Muscle of leg (tissue), 11 donors: Measurements from ENCODE around the gene NLRP6. TPM values are rescaled to one million over a fixed set of nuclear protein-coding genes. Genes with fewer than 3 reads are reported as not detected.
"Not testable (repeated sequence)": the region's sequence is repeated elsewhere in the genome, so short reads cannot be mapped to it uniquely, and the experiment has no call there.

Experiments used
- DNase-seq: peaks from one replicate; pipeline ENCODE4 v3.0.0; 2013
- H3K27ac ChIP-seq: one replicate; pipeline ENCODE4 v1.5.1; 2013; ENCODE audit warnings: mild to moderate bottlenecking, low read length, control low read depth
- H3K27me3 ChIP-seq: one replicate; pipeline ENCODE4 v1.6.1; 2013; ENCODE audit warnings: low read length; ENCODE audit not compliant: control insufficient read depth, insufficient read depth
- H3K36me3 ChIP-seq: one replicate; pipeline ENCODE4 v1.6.1; 2013; ENCODE audit warnings: low read length; ENCODE audit not compliant: control insufficient read depth, insufficient read depth
- H3K4me1 ChIP-seq: one replicate; pipeline ENCODE4 v1.6.1; 2013; ENCODE audit warnings: low read length; ENCODE audit not compliant: control insufficient read depth, insufficient read depth
- H3K4me3 ChIP-seq: one replicate; pipeline ENCODE4 v1.5.1; 2013; ENCODE audit warnings: low read length, control low read depth
- H3K9me3 ChIP-seq: replicated peaks from 2 replicates; pipeline ENCODE4 v1.6.1; 2013; ENCODE audit warnings: low read depth, low read length; ENCODE audit not compliant: control insufficient read depth
- WGBS: methylation state at CpG from one replicate; pipeline ENCODE4 v1.1.5; 2013; ENCODE audit warnings: missing lambda C conversion rate; ENCODE audit not compliant: insufficient coverage; 5-methylcytosine and 5-hydroxymethylcytosine counted together
- polyA plus RNA-seq, 8 donors: library from polyadenylated mRNA; unstranded; fragments of 120-200 nt; gene quantifications; one replicate each; pipeline versions ENCODE4 v1.2.1 to v1.2.3, GENCODE V29; 2013; ENCODE audit warnings: inconsistent platforms in 1 of 8, low replicate concordance in 1 of 8; ENCODE audit not compliant: insufficient read length in 8 of 8, insufficient read depth in 1 of 8
- total RNA-seq: library from RNA; stranded (reverse); fragments of 120-200 nt; gene quantifications from one replicate; pipeline ENCODE4 v1.2.4, GENCODE V29; 2013

Gene NLRP6
- total and polyA plus RNA-seq, 9 donors = 0.04 to 1.1 (median 0.07) TPM; not detected in 4

DNA sequence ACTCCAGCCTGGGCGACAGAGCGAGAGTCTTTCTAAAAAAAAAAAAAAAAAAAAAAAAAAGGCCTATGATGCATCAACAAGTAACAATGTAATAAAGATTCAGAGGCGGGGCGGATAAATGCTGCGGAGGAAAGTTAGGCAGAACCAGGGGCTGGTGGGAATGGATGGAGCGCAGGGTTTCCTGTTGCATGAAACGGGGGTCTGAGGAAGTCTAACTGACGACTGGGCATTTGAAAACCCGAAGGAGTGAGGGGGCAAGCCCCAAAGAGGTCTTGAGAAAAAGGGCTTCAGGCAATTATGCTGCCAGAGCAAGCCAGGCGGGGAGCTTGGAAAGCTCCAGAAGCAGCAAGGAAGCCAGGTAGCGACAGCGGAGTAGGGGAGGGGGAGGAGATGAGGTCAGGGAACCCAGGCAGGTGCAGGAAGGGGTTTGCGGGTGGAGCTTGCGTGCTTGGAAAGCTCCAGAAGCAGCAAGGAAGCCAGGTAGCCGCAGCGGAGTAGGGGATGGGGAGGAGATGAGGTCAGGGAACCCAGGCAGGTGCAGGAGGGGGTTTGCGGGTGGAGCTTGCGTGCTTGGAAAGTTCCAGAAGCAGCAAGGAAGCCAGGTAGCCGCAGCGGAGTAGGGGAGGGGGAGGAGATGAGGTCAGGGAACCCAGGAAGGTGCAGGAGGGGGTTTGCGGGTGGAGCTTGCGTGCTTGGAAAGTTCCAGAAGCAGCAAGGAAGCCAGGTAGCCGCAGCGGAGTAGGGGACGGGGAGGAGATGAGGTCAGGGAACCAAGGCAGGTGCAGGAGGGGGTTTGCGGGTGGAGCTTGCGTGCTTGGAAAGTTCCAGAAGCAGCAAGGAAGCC is 9.0 kb downstream of the NLRP6 start:
- H3K27me3 ChIP-seq = peaks cover 50% of the 10 kb centered on the region
- not testable (repeated sequence) for H3K36me3 ChIP-seq, H3K9me3 ChIP-seq, H3K27ac ChIP-seq, H3K4me3 ChIP-seq
- H3K4me1 ChIP-seq = peaks cover 20% of the 10 kb centered on the region
- DNase-seq = peak; percentile 3
- 83% methylated on average over 25 of the region's 27 CpGs for WGBS

DNA sequence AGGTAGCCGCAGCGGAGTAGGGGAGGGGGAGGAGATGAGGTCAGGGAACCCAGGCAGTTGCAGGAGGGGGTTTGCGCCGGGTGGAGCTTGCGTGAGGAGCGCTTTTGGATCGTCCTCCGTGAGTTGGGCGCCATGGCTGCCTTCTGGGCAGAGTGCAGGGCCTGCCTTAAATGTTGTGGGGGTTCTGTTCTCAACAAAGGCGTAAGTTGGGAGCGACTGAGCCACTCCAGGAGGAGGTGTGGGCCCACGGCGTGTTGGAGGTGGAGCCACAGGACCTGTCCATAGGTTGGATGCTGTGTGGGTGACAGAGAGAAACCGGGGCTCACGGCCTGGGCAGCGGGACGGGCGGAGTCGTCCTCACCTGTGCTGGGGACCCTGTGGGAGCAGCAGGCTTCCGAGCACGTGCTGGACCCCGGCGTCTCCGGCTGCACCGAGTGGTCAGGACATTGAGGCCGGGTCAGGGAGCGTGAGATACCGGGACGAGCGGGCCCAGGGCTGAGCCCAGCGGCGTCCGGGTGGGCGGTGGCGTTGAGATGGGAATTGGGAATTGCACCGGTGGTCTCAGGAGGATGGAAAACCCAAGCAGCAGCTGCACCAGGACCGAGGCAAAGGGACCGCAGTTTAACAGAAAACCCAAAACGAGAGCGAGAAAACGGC is 9.7 kb downstream of the NLRP6 start:
- 19% methylated on average over 41 of the region's 41 CpGs for WGBS
- peaks cover 43% of the 10 kb centered on the region for H3K27me3 ChIP-seq

DNA sequence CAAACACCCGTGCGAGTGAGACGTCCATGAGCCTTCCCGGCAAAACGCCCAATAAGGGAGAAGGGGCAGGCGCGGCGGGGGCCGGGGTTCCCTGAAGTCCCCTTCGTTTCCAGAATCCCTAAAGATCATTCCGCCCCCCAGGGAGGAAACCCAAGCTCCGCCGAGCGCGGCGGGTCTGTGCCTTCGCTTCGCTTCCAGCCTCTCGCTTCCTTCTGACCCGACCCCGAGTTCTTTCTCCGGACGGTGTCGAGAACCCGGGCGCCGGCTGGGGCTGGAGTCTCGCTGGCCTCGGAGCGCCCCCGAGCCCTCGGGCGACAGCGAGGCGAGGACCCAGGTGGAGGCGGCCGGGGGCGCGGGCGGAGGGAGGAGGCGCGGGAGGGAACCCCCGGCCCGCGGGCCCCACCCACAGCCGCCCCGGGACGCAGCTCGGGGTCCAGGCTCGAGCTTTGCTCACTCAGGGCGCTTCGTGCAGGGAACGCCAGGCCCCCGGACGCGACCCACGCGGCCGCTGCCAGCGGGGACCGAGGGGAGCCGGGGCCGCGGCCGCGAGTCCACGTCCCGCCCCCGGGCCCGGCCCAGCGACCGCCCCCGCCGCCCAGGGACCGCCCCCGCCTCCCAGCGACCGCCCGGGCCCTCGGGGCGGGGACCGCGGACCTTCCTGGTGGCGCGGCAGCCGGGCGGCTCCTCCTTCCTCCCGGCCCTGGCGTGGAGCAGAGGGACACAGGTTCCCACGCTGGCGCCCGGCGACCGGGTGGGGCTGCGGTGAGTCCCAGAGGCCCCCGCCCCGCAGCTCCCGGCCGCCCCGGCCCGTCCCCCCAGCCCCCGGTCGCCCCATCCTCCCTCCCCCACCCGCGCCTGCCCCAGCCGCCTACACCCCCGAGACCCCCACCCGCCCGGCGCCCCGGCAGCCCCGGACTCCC is 10.5 kb downstream of the NLRP6 start, which contains the start of gene PGGHG:
TSS of gene PGGHG (plus strand) at position 649 of the 920 bp plus-strand sequence. CDS start 691 bp downstream, outside the sequence.
- WGBS = under 1% methylated on average over 88 of the region's 112 CpGs
- Histone ChIP-seq H3K4me3 (peak within 1 kb of the TSS; percentile 53), H3K36me3 (peaks cover 2% of the 10 kb centered on the region), H3K27ac (no peak within 1 kb of the TSS), H3K4me1 (peaks cover 20% of the 10 kb centered on the region), H3K9me3 (no peaks in the 10 kb centered on the region), H3K27me3 (peaks cover 38% of the 10 kb centered on the region)
- peak; percentile 69 for DNase-seq

More for the DNA sequence above, 9.7 kb downstream of the NLRP6 start:
- Histone ChIP-seq H3K9me3 (no peaks in the 10 kb centered on the region), H3K36me3 (no peaks in the 10 kb centered on the region), H3K27ac (no peak overlapping the region), H3K4me1 (peaks cover 20% of the 10 kb centered on the region), H3K4me3 (peak overlapping the region; percentile 53)
- DNase-seq = peak; percentile 2

DNA sequence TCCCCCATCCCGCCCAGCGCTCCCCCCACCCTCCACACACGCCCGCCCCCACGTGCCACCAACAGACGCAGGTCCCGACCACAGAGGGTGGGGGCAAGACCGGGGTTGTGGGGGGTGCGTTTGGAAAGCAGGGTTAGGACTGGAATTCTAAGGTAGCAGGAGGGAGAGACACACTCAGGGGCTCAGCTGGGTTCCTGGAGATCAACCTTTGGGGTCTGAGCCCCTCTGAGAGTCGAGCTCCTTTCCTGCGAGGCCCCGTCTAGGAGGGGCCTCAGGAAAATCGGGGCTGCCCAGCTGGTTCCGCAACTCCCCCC is 11.1 kb downstream of the NLRP6 start:
- 22% methylated on average over 8 of the region's 14 CpGs for WGBS
- H3K27me3 ChIP-seq = peaks cover 34% of the 10 kb centered on the region
- no peak for DNase-seq

DNA sequence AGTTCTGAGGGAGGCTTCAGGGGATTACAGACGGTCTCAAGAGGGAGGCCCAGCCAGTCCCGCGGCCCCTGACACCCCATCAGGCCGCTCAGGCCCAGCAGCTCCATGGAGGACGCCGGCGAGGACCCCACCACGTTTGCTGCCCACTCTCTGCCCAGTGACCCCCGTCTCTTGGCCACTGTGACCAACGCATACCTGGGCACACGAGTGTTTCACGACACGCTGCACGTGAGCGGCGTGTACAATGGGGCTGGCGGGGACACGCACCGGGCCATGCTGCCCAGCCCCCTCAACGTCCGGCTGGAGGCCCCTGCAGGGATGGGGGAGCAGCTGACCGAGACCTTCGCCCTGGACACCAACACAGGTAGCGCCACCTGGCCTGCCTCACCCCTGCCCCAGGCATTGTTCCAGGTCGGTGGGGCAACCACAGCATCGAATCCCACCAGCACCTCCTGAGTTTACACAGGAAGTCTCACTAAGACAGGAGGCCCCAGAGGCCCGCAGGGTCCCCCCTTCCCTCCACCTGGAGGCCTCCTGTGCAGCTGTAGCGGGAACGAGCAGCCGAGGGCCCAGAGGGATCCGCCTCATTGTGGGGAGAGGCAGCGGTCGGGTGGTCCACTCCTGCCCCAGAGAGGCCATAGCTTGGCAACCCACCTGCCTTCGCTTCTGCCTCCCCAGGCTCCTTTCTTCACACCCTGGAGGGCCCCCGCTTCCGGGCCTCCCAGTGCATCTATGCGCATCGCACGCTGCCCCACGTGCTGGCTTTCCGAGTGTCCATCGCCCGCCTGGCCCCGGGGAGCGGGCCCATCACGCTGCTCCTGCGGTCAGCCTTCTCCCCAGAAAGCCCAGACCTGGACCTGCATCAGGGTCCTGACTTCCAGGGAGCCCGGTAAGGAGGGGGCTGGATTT is 11.8 kb downstream of the NLRP6 start:
- H3K4me3 ChIP-seq = peak overlapping the region; percentile 25
- no peak overlapping the region for H3K27ac ChIP-seq
- WGBS = 70% methylated on average over 45 of the region's 48 CpGs
- peaks cover 20% of the 10 kb centered on the region for H3K4me1 ChIP-seq
- peaks cover 6% of the 10 kb centered on the region for H3K36me3 ChIP-seq
- peaks cover 31% of the 10 kb centered on the region for H3K27me3 ChIP-seq
- no peak for DNase-seq
- no peaks in the 10 kb centered on the region for H3K9me3 ChIP-seq

More for the DNA sequence above, 11.1 kb downstream of the NLRP6 start:
- H3K9me3 ChIP-seq = no peaks in the 10 kb centered on the region
- peaks cover 4% of the 10 kb centered on the region for H3K36me3 ChIP-seq
- H3K27ac ChIP-seq = no peak overlapping the region
- H3K4me3 ChIP-seq = peak overlapping the region; percentile 25
- H3K4me1 ChIP-seq = peaks cover 20% of the 10 kb centered on the region

DNA sequence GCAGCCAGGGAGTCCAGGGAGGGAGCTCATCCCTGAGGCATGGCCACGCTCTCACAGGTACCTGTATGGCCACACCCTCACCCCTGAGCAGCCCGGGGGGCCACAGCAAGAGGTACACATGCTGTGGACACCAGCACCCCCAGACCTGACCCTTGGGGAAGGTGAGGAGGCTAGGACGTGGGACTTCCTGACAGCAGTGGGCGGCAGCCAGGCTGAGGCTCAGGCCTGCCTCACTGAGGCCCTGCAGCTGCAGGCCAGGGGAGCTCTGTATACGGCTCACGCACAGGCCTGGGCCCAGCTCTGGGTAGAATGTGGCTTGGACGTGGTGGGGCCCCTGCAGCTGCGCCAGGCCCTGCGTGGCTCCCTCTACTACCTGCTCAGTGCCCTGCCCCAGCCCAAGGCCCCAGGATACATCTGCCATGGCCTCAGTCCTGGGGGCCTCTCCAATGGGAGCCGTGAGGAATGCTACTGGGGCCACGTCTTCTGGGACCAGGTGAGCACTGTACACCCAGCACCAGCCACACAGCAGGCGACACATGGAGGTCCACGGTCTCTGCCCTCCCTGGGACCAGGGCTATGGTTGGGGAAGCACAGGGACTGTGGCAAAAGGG is 12.5 kb downstream of the NLRP6 start:
- Histone ChIP-seq H3K9me3 (no peaks in the 10 kb centered on the region), H3K36me3 (peaks cover 6% of the 10 kb centered on the region), H3K4me3 (no peak overlapping the region), H3K27ac (no peak overlapping the region), H3K4me1 (peaks cover 20% of the 10 kb centered on the region), H3K27me3 (peaks cover 26% of the 10 kb centered on the region)
- 68% methylated on average over 11 of the region's 13 CpGs for WGBS
- no peak for DNase-seq

DNA sequence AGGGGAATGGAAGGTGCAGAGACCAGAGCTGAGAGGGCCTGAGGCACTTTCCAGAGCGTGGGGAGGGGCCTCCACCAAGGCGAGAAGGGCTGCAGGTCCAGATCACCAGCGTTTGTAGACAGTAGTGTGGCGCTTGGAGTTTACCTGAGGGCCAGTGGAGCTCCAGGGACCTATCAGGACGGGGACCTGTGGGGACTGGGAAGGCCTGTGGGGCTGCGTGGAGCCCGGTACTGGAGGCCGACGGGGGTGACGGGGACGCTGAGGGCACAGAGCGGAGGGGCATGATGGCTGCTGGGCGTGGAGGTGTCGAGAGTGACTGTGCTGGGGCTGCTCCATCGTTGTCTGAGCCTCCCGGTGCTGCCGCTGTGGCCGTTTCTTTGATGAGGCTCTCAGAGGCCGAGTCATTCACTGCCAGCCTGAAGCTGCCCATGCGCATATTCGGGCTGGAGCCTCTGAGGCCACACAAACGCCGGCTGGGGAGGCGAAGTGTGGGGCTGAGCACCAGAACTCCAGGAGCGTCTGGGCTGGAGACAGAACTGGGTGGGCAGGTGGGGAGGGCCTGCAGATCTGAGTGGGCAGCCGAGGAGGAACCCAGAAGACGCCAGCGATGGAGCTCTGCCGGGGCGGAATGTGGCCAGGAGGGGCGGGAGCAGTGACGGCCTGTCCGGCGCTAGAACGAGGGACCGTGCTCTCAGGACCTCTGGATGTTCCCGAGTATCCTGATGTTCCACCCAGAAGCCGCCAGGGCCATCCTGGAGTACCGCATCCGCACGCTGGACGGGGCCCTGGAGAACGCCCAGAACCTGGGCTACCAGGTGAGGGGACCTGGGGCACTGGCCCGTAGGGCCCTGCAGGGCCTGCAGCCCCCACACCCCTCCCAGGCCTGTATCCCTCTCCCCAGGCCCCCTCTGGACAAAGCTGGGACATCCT is 13.3 kb downstream of the NLRP6 start:
- Histone ChIP-seq H3K36me3 (peaks cover 6% of the 10 kb centered on the region), H3K4me3 (no peak overlapping the region), H3K9me3 (no peaks in the 10 kb centered on the region), H3K27me3 (peaks cover 17% of the 10 kb centered on the region), H3K27ac (no peak overlapping the region), H3K4me1 (peaks cover 20% of the 10 kb centered on the region)
- 75% methylated on average over 41 of the region's 44 CpGs for WGBS
- no peak for DNase-seq

DNA sequence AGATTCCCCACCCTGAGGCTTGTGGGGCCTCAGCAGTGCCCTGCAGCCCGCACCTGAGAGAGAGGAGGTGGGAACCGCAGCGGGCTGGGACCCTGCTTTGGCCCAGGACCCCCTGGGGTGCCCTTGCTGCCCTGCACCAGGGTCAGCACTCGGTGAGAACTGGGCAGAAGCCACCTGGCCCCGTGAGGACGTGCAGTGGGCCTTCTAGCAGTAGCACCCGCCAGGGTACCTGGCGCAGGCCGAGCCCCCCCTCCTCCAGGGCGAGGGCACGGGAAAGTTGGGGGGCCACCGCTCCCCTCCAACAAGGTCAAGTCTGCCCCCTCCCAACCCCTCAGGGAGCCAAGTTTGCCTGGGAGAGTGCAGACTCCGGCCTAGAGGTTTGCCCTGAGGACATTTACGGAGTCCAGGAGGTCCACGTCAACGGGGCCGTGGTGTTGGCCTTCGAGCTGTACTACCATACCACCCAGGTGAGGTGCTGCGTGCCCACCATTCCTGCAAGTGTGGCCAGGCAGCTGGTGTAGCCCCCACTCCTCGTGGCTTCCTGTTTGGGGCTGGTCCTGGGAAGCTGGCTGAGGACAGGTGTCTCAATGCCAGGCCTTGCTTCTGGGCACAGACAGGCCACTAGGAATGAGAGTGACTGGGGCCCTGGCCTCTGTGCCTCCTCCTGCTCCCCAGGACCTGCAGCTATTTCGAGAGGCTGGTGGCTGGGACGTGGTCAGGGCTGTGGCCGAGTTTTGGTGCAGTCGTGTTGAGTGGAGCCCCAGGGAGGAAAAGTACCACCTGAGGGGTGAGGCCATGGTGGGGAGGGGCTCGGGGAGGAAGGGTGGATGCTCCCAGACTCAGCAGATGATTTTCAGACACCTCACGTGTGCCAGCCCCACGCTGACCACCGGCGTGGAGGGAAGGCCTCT is 14.3 kb downstream of the NLRP6 start:
- H3K27ac ChIP-seq = no peak overlapping the region
- DNase-seq = no peak
- H3K4me3 ChIP-seq = no peak overlapping the region
- peaks cover 6% of the 10 kb centered on the region for H3K36me3 ChIP-seq
- peaks cover 20% of the 10 kb centered on the region for H3K4me1 ChIP-seq
- H3K27me3 ChIP-seq = peaks cover 11% of the 10 kb centered on the region
- no peaks in the 10 kb centered on the region for H3K9me3 ChIP-seq
- 91% methylated on average over 18 of the region's 29 CpGs for WGBS
